ENCODE measurements around the gene CASP2.

CASP2 gene

DNA sequence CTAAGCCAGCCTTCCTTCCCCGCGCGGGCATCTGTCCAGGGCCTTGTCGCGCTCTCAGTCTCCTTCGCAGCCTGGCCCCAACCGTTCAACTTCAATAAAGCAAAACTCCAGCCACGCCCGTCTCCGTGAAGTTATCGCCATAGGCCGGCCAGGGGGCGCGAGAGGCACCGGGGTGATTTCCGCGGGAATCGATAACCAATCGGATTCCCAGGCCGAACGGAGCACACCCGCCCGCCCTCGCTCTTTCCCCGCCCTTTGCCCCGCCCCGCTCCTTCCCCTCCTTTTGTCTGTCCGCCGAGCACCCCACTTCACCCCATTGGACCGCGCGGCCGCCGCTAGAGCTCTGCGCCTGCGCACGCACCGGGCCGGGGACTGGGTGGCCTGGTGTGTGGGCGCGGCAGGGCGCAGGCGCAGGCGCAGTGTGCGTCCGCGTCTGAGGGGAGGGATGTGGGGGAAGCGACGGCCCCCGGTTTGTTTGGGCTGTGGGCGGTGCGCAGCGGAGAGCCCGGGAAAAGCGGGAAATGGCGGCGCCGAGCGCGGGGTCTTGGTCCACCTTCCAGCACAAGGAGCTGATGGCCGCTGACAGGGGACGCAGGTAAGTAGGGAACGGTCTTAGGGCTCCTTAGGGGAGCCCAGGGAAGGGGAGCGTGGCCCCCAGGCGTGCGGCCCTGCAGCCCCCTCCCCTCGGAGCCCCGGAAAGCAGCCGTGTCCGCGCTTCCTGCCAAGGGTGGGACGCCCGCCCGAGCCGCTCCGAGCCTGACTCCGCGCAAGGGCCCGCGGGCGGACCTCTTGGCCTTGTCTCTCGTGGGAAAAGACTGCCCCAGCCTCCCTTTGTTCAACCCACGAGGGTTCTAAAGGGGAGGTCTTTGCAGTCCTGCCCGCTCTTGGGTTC, at the start of gene CASP2:
TSS of gene CASP2 (plus strand) at position 417 of the 892 bp plus-strand sequence. CDS start at position 522, 105 bp downstream.
- Mint-ChIP-seq H3K9me3 (peaks cover 2 to 4% of the 10 kb centered on the region in 2 donors), H3K4me3 (peak within 1 kb of the TSS; percentile 97 to 98), H3K27ac (peak within 1 kb of the TSS; percentile 97), H3K4me1 (peaks cover 37 to 48% of the 10 kb centered on the region in 2 donors), H3K36me3 (peaks cover 13 to 37% of the 10 kb centered on the region in 2 donors), H3K27me3 (no peaks in the 10 kb centered on the region)
- peak; percentile 97 for DNase-seq
- peak; percentile 95 to 97 for ATAC-seq (replicated peaks)

- Mint-ChIP-seq H3K27ac (no peak overlapping the region), H3K9me3 (peaks cover 17 to 21% of the 10 kb centered on the region in 2 donors), H3K4me1 (no peaks in the 10 kb centered on the region), H3K36me3 (peaks cover 6 to 14% of the 10 kb centered on the region in 2 donors), H3K4me3 (no peak overlapping the region), H3K27me3 (peaks cover 19 to 27% of the 10 kb centered on the region in 2 donors)
- ATAC-seq (replicated peaks), result no peak
- DNase-seq, result no peak
Observed at GRCh38 chr7:143239813-143240212, 48.3 kb upstream of the CASP2 start.

DNA sequence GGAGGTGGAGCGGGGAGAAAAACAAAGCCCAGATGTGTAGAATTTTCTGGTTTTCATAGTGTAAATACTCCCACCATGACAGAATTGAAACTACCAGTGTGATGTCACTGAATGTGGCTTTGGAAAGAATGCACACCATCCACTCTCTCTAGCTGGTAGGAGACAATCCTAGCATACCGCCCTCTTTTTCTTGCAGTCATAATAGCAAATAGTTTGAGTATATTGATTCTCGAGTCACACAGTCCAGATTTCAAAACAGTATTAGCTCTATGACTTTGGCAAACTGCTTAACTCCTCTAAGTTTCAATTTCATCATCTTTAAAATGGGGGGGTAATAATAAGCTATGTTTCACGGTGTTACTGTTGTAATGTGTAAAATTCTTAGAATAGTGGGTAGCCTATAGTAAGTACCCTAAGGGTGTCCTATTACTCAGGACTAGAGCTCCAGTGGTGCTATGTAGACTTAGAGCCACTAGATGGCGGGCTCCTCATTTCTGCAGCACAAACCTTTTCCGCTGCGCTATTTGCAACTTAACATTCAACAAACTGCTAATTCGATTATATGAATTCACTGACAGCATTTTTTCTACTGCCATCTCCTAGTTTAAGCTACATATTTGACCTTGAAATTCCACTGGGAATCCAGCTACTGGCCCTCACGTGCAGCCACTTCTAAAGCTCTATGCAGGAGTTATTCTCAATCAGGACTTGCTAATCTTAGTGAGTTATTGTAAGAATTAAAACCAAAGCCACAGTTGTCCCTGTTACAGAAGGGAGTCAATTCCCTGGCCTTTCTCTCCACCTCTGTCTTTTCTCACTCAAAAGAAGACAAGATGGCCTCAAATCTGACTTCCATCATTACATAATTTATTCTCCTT, 47.6 kb upstream of the CASP2 start:
- Mint-ChIP-seq H3K4me3 (no peak overlapping the region), H3K27ac (no peak overlapping the region), H3K9me3 (peaks cover 13 to 19% of the 10 kb centered on the region in 2 donors), H3K36me3 (peaks cover 2 to 14% of the 10 kb centered on the region in 2 donors), H3K27me3 (peaks cover 14 to 25% of the 10 kb centered on the region in 2 donors), H3K4me1 (peaks cover 0 to 3% of the 10 kb centered on the region in 2 donors)
- ATAC-seq (replicated peaks) (peak; percentile 81 to 89), DNase-seq (peak; percentile 39)

DNA sequence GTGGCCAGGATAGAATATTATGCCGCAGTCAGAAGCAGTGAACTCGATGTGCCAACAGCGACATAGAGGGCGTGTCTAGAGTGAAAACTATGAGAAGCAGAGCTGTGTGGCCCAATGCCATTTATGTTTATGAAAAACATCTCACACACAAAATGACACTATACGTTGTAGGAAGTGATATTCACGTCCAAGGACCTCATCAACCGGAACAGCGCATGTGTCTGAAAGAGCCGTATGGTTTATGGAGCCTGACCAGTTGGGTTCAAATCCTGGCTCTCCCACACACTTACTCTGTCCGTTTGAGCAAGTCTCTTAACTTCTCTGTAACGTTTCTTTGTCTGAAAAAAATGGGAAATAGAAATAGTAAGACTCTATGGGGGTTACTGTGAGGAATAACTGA, 45.8 kb upstream of the CASP2 start:
- Mint-ChIP-seq H3K27ac (no peak overlapping the region), H3K36me3 (peaks cover 0 to under 1% of the 10 kb centered on the region in 2 donors), H3K4me1 (peaks cover 4 to 12% of the 10 kb centered on the region in 2 donors), H3K4me3 (no peak overlapping the region), H3K27me3 (peaks cover 6 to 7% of the 10 kb centered on the region in 2 donors), H3K9me3 (peaks cover 2% of the 10 kb centered on the region in 2 donors)
- DNase-seq (no peak), ATAC-seq (replicated peaks) (no peak)

DNA sequence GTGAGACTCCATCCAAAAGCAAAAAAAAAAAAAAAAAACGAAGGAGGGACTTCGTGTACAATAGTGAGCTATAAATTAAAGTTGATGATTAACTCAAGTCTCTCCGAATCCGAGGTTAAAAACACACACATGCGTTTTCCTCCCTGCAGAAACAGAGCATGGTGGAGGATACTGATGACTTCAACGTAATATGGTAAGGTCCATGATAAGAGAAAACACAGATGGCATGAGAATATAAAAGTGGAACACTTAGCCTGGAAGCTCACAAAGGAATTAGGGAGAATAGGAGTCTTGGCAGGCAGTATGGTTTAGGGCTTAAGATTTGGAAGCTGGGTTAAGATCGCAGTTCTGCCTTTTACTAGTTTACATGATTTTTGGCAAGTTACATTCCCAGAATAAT, 45.0 kb upstream of the CASP2 start:
- H3K4me1 Mint-ChIP-seq, result peaks cover 5 to 14% of the 10 kb centered on the region in 2 donors
- H3K27me3 Mint-ChIP-seq, result peaks cover 5 to 6% of the 10 kb centered on the region in 2 donors
- H3K27ac Mint-ChIP-seq, result no peak overlapping the region

DNA sequence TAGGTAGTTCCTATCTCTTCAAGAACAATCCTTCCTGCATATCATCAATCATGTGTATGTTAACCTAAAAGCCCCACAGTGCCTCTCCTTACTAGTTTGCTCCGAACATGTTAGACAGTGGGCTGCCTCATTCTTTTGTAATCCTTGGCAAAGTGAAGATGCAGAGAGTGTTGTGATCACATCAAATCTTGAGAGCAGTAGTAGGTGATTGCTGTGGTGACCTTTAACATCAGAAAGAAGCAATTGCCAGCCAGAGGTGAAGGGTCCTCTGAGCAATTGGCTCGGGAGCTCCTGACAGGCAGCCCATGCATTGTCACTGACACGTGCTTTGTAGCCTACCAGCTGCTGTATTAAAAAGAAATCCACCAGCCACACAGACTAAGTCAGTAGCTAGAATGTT, 44.5 kb upstream of the CASP2 start:
- Mint-ChIP-seq H3K9me3 (no peaks in the 10 kb centered on the region), H3K4me1 (peaks cover 7 to 14% of the 10 kb centered on the region in 2 donors), H3K36me3 (no peaks in the 10 kb centered on the region), H3K27me3 (peaks cover 5 to 6% of the 10 kb centered on the region in 2 donors), H3K4me3 (no peak overlapping the region), H3K27ac (no peak overlapping the region)
- DNase-seq (no peak), ATAC-seq (replicated peaks) (no peak)

More for the DNA sequence above, 45.0 kb upstream of the CASP2 start:
- ATAC-seq (replicated peaks), result no peak
- no peak for DNase-seq
- Mint-ChIP-seq H3K4me3 (no peak overlapping the region), H3K9me3 (no peaks in the 10 kb centered on the region), H3K36me3 (no peaks in the 10 kb centered on the region)

GRCh38 chr7:143244321-143244720, 43.8 kb upstream of the CASP2 start:
- DNase-seq, result no peak
- Mint-ChIP-seq H3K27ac (no peak overlapping the region), H3K4me3 (no peak overlapping the region), H3K27me3 (peaks cover 5 to 6% of the 10 kb centered on the region in 2 donors), H3K4me1 (peaks cover 7 to 21% of the 10 kb centered on the region in 2 donors), H3K9me3 (peaks cover 3 to 4% of the 10 kb centered on the region in 2 donors), H3K36me3 (peaks cover 4 to 5% of the 10 kb centered on the region in 2 donors)
- peak in 1 of 2 donors; percentile 41 for ATAC-seq (replicated peaks)

DNA sequence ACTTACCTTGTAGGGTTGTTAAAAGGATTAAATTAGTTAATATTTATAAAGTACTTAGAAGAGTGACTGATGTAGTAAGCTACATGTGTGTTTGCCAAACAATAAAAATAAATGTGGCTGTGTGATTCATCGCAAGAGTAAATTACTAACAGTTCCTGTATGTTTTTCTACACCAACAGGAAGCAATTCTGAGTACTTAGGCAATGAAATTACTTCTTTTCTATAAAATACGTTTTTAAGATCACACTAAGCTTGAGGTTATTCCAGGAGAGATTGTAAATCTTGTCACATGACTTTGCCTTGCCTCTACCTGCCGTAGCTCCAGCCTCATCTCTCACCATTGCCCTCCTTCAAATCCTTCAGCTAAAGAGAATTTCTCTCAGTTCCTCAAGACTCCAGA, 43.0 kb upstream of the CASP2 start:
- Mint-ChIP-seq H3K27ac (no peak overlapping the region), H3K36me3 (peaks cover 4 to 8% of the 10 kb centered on the region in 2 donors), H3K27me3 (peaks cover 5 to 6% of the 10 kb centered on the region in 2 donors), H3K9me3 (peaks cover 3 to 8% of the 10 kb centered on the region in 2 donors), H3K4me3 (no peak overlapping the region), H3K4me1 (peaks cover 7 to 25% of the 10 kb centered on the region in 2 donors)
- ATAC-seq (replicated peaks) (no peak), DNase-seq (no peak)

DNA sequence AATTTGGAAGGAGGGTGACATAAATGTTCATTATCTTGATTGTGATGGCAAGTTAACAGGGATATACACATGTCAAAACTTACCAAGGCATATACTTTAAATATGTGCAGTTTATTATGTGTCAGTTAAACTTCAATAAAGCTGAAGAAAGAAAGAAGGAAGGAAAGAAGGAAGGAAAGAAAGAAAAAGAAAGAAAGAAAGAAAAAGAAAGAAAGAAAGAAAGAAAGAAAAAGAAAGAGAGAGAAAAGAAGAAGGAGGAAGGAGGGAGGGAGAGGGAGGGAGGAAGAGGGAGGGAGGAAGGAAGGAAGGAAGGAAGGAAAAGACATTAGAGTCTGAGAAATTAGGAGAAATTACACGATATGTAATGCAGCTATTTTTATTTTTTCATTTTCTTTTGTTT, 40.8 kb upstream of the CASP2 start:
- H3K36me3 Mint-ChIP-seq, result peaks cover 4 to 9% of the 10 kb centered on the region in 2 donors
- H3K4me1 Mint-ChIP-seq, result peaks cover 13 to 45% of the 10 kb centered on the region in 2 donors
- no peaks in the 10 kb centered on the region for H3K27me3 Mint-ChIP-seq
- H3K4me3 Mint-ChIP-seq, result no peak overlapping the region
- no peak for ATAC-seq (replicated peaks)
- H3K27ac Mint-ChIP-seq, result no peak overlapping the region
- H3K9me3 Mint-ChIP-seq, result peaks cover 7 to 8% of the 10 kb centered on the region in 2 donors
- no peak for DNase-seq

DNA sequence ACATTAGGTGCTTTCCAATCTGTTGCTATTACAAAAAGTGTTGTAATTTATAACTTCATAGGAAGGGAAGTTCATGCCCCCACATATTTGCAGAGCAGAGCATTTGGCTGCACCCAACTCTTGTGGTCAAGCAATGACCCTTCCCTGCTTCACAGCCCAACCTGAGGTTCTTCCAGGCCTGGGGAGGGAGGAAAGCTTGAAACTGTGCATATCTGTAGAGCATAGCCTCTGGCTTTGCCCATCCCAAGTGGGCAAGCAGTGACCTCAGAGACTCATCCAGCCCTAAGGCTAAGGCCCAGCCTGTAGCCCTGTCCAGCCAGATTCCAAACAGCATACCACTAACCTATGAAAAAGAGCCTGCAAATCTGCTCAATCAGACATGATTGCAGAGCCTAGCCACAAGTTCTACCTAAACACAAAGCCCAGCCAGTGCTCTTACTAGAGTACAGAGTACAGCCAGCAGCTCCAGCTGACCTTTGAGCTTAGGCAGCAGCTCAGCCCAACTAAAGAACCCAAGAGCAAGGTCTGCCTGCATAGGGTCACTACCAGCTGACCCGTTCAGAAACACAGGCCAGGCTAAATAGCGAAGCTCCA, 39.3 kb upstream of the CASP2 start:
- Mint-ChIP-seq H3K4me1 (peaks cover 15 to 45% of the 10 kb centered on the region in 2 donors), H3K27ac (no peak overlapping the region), H3K4me3 (no peak overlapping the region), H3K36me3 (peaks cover 8 to 9% of the 10 kb centered on the region in 2 donors), H3K27me3 (no peaks in the 10 kb centered on the region), H3K9me3 (peaks cover 10 to 12% of the 10 kb centered on the region in 2 donors)
- ATAC-seq (replicated peaks), result no peak
- DNase-seq, result no peak

GRCh38 chr7:143250199-143250598, 38.0 kb upstream of the CASP2 start:
- H3K4me3 Mint-ChIP-seq, result no peak overlapping the region
- H3K27ac Mint-ChIP-seq, result no peak overlapping the region
- no peak for ATAC-seq (replicated peaks)
- H3K4me1 Mint-ChIP-seq, result peaks cover 15 to 45% of the 10 kb centered on the region in 2 donors
- H3K27me3 Mint-ChIP-seq, result no peaks in the 10 kb centered on the region
- H3K9me3 Mint-ChIP-seq, result peaks cover 15 to 17% of the 10 kb centered on the region in 2 donors
- DNase-seq, result no peak
- H3K36me3 Mint-ChIP-seq, result peaks cover 9 to 11% of the 10 kb centered on the region in 2 donors

- Mint-ChIP-seq H3K4me3 (peak overlapping the region in 1 of 2 donors; percentile 18), H3K9me3 (peaks cover 15 to 17% of the 10 kb centered on the region in 2 donors), H3K36me3 (peaks cover 9 to 11% of the 10 kb centered on the region in 2 donors), H3K27me3 (no peaks in the 10 kb centered on the region), H3K27ac (no peak overlapping the region), H3K4me1 (peaks cover 17 to 40% of the 10 kb centered on the region in 2 donors)
- ATAC-seq (replicated peaks), result no peak
- DNase-seq, result no peak
Observed at GRCh38 chr7:143250822-143251221, 37.3 kb upstream of the CASP2 start.

DNA sequence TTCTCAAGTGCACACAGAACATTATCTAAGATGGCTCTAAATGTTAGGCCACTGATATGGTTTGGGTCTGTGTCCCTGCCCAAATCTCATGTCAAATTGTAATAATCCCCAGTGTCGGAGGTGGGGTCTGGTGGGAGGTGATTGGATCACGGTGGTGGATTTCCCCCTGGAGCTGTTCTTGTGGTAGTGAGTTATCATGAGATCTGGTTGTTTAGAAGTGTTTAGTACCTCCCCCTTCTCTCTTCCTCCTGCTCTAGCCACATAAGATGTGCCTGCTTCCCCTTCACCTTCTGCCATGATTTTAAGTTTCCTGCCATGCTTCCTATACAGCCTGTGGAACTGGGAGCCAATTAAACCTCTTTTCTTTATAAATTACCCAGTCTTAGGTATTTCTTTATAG, 36.1 kb upstream of the CASP2 start:
- Mint-ChIP-seq H3K4me1 (peaks cover 22 to 43% of the 10 kb centered on the region in 2 donors), H3K27ac (no peak overlapping the region), H3K4me3 (no peak overlapping the region), H3K9me3 (peaks cover 15 to 17% of the 10 kb centered on the region in 2 donors), H3K36me3 (peaks cover 9 to 11% of the 10 kb centered on the region in 2 donors), H3K27me3 (no peaks in the 10 kb centered on the region)
- DNase-seq, result no peak
- no peak for ATAC-seq (replicated peaks)

DNA sequence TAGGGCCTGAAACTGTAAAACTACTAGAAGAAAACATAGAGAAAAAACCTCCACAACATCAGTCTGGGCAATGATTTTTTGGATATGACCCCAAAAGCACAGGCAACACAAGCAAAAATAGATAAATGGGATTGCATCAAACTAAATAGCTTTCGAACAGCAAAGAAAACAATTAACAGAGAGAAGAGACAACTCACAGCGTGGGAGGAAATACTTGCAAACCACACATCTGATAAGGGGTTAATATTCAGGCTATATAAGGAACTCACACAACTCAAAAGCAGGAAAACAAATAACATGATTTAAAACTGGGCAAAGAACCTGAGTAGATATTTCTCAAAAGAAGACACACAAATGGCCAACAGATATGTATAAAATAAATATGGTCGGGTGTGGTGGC, 32.6 kb upstream of the CASP2 start:
- peaks cover 22 to 32% of the 10 kb centered on the region in 2 donors for H3K4me1 Mint-ChIP-seq
- H3K36me3 Mint-ChIP-seq, result peaks cover 1 to 8% of the 10 kb centered on the region in 2 donors
- H3K27me3 Mint-ChIP-seq, result no peaks in the 10 kb centered on the region
- H3K4me3 Mint-ChIP-seq, result no peak overlapping the region
- H3K9me3 Mint-ChIP-seq, result peaks cover 8 to 12% of the 10 kb centered on the region in 2 donors
- ATAC-seq (replicated peaks) (no peak), DNase-seq (no peak)
- H3K27ac Mint-ChIP-seq, result no peak overlapping the region
